Left lung (tissue), 10 donors: ENCODE results near the gene FATE1. TPM values are rescaled to one million over a fixed set of nuclear protein-coding genes. Genes with fewer than 3 reads are reported as not detected.

Experiments
- ATAC-seq: fragments of 200-7000 bp; cut with Tn5 transposase; one replicate; pipeline ENCODE4 v1.9.1; 2020; ENCODE audit warnings: moderate library complexity
- DNase-seq, 4 donors: peaks; one replicate each; pipeline ENCODE4 v3.0.0-alpha.2; 2013 to 2020
- H3K27ac ChIP-seq, 2 donors: fragments of 200-600 bp; sonication (generic) in 1 of 2; one replicate each; pipeline versions ENCODE4 v1.5.0 to v1.8.0; 2020 to 2021
- H3K27me3 ChIP-seq, 2 donors: fragments of 200-600 bp; sonication (generic) in 1 of 2; one replicate each; pipeline versions ENCODE4 v1.5.0 to v1.8.0; 2020 to 2021
- H3K36me3 ChIP-seq, 2 donors: fragments of 200-600 bp; sonication (generic) in 1 of 2; one replicate each; pipeline versions ENCODE4 v1.5.0 to v1.8.0; 2020 to 2021
- H3K4me1 ChIP-seq, 2 donors: fragments of 200-600 bp; one replicate each; pipeline ENCODE4 v1.8.0; 2021
- H3K4me3 ChIP-seq, 2 donors: fragments of 200-600 bp; sonication (generic) in 1 of 2; one replicate each; pipeline versions ENCODE4 v1.5.0 to v1.8.0; 2020 to 2021; ENCODE audit warnings: mild to moderate bottlenecking in 1 of 2
- H3K9me3 ChIP-seq, 2 donors: fragments of 200-600 bp; sonication (generic) in 1 of 2; one replicate each; pipeline versions ENCODE4 v1.5.0 to v1.8.0; 2020 to 2021
- intact Hi-C, 2 donors: fragments of 100-400 bp; cut with DNase I; formaldehyde crosslinking; loops; one replicate each; pipeline versions ENCODE4 v1.11.2 to v1.14.2; 2022
- polyA plus RNA-seq, 6 donors: library from polyadenylated mRNA; unstranded; fragments of 120-200 nt; gene quantifications; one replicate each; pipeline ENCODE4 v1.2.1, GENCODE V29; 2013; ENCODE audit not compliant: insufficient read length in 6 of 6
- total RNA-seq, 2 donors: library from RNA; stranded (reverse); fragmentation: NEBNext Ultra II Directional; extraction: Animal tissue kit (Norgen Biotek cat#: 25700); gene quantifications; one replicate each; pipeline ENCODE4 v1.2.1, GENCODE V29; 2021
- TF ChIP-seq, protein P1 (sequence below), 2 donors: fragments of 200-600 bp; sonication (generic) in 1 of 2; IDR thresholded peaks; one replicate each; pipeline versions ENCODE4 v1.5.0 to v1.8.0; 2021; ENCODE audit warnings: antibody characterized with exemption in 2 of 2
- donor health status: DM: no; HTN: yes; CAD: no.
- donor health status: DM: no; HTN: no; CAD: no.

FATE1 gene
- total and polyA plus RNA-seq, 8 donors, result 0.18 to 0.61 (median 0.40) TPM; not detected in 2

DNA sequence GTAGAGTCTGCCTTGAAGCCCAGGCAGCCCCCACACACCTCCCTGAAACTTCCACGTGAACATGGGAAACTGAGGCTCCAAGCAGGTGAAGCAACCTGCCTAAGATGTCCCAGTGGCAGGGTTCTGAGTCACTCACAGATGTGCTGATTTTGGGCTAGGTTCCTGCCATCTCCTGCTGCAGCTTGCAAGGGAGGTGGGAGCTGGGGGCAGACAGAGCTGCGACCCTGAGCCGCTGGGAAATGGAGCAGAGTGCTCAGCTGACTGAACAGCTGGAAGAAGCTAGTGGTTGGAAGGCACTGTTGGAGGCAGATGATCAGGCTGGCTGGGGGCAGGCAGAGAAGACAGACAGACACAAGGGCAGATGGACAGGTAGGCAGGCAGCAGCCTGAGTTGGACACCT lies 3.6 kb upstream of the FATE1 start:
- DNase-seq, result no peak
- Histone ChIP-seq H3K4me3 (no peak overlapping the region), H3K4me1 (no peaks in the 10 kb centered on the region), H3K27ac (no peak overlapping the region), H3K36me3 (no peaks in the 10 kb centered on the region), H3K9me3 (no peaks in the 10 kb centered on the region), H3K27me3 (no peaks in the 10 kb centered on the region)
- ATAC-seq, result no peak
- TF ChIP-seq, protein P1, sequence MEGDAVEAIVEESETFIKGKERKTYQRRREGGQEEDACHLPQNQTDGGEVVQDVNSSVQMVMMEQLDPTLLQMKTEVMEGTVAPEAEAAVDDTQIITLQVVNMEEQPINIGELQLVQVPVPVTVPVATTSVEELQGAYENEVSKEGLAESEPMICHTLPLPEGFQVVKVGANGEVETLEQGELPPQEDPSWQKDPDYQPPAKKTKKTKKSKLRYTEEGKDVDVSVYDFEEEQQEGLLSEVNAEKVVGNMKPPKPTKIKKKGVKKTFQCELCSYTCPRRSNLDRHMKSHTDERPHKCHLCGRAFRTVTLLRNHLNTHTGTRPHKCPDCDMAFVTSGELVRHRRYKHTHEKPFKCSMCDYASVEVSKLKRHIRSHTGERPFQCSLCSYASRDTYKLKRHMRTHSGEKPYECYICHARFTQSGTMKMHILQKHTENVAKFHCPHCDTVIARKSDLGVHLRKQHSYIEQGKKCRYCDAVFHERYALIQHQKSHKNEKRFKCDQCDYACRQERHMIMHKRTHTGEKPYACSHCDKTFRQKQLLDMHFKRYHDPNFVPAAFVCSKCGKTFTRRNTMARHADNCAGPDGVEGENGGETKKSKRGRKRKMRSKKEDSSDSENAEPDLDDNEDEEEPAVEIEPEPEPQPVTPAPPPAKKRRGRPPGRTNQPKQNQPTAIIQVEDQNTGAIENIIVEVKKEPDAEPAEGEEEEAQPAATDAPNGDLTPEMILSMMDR (IDR thresholded peaks at IDR 0.05), result no peak
- intact Hi-C loops, result no loop called here

DNA sequence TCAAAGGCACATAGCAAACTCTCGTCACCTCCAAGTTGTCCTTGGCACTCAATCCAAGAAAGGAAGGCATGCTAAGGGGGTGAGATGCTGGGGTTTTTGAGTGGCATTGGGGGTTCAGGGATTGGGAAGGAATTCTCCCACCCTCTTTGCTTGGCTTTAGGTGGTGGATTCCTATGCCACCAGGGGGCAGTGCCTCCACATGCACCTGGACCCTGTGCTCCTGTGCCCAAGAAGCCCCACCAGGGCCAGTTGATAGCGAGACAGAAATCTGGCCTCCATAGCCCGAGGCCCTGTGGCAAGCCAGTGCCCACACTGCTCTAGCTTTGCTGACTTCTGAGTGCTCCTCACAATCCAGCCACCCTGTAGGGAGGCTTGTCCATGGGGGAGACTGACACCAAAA lies 2.0 kb upstream of the FATE1 start:
- no peaks in the 10 kb centered on the region for H3K9me3 ChIP-seq
- TF ChIP-seq, protein P1 (IDR thresholded peaks at IDR 0.05), result peak; percentile 8 to 30
- intact Hi-C loops, result no loop called here
- H3K36me3 ChIP-seq, result no peaks in the 10 kb centered on the region
- no peaks in the 10 kb centered on the region for H3K27me3 ChIP-seq
- no peaks in the 10 kb centered on the region for H3K4me1 ChIP-seq
- DNase-seq (no peak), ATAC-seq (peak; percentile 36)
- no peak overlapping the region for H3K27ac ChIP-seq
- no peak overlapping the region for H3K4me3 ChIP-seq

DNA sequence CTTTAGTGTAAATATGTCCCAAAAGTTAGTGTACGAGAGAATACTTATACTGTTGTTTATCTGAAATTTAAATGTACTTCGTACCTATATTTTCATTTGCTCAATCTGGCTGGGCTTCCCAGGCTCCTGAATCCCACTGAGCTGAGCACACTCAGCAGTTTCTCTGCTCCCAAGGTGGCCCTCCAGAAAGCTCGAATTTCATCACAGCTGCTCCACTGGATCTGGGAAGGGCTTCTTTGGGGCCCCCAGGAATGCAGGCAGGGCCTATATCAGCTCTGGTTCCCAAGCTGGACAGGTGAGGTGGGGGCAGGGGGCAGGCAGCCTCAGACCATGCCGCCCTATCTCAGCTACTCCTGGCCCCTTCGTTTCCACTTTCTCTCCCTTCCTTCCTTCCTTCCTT lies 1.5 kb upstream of the FATE1 start:
- H3K4me1 ChIP-seq, result no peaks in the 10 kb centered on the region
- H3K27me3 ChIP-seq, result no peaks in the 10 kb centered on the region
- TF ChIP-seq, protein P1 (IDR thresholded peaks at IDR 0.05), result no peak
- no peak overlapping the region for H3K27ac ChIP-seq
- no peaks in the 10 kb centered on the region for H3K9me3 ChIP-seq
- H3K4me3 ChIP-seq, result no peak overlapping the region
- intact Hi-C loops, result no loop called here
- ATAC-seq, result no peak
- no peaks in the 10 kb centered on the region for H3K36me3 ChIP-seq
- DNase-seq, result no peak

DNA sequence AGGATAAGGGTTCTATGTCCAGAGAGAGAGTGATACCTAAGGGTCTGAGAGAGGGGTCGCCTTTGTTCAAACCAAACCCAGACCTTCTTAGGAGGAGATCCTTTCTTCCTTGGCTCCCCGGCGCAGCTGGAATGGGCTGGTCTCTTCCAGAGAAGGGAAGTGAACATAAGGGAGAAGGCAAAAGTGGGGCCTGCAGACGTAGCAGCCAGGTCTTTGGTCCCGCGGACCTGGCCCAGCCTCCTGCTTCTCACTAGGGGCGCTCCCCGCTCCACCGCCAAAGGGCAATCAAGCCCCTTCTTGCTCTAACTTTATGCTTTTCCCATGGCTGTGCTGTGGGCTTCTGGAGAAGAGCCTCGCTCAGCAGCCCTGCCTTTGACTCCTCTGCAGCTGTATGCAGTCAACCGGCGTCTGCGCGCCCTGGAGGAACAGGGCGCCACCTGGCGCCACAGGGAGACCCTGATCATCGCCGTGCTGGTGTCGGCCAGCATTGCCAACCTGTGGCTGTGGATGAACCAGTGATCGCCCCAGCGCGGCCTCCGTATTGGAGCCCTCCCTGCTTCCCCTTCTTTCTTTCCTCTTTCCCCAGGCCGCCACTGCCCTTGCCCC lies 6.5 kb downstream of the FATE1 start:
- peak; percentile 70 for ATAC-seq
- Histone ChIP-seq H3K4me1 (no peaks in the 10 kb centered on the region), H3K36me3 (no peaks in the 10 kb centered on the region), H3K4me3 (no peak overlapping the region), H3K9me3 (no peaks in the 10 kb centered on the region), H3K27ac (no peak overlapping the region), H3K27me3 (no peaks in the 10 kb centered on the region)
- TF ChIP-seq, protein P1 (IDR thresholded peaks at IDR 0.05), result peak in 1 of 2 donors; percentile 16
- peak in 2 of 4 donors; percentile 10 to 63 for DNase-seq
- intact Hi-C loops, result no loop called here

DNA sequence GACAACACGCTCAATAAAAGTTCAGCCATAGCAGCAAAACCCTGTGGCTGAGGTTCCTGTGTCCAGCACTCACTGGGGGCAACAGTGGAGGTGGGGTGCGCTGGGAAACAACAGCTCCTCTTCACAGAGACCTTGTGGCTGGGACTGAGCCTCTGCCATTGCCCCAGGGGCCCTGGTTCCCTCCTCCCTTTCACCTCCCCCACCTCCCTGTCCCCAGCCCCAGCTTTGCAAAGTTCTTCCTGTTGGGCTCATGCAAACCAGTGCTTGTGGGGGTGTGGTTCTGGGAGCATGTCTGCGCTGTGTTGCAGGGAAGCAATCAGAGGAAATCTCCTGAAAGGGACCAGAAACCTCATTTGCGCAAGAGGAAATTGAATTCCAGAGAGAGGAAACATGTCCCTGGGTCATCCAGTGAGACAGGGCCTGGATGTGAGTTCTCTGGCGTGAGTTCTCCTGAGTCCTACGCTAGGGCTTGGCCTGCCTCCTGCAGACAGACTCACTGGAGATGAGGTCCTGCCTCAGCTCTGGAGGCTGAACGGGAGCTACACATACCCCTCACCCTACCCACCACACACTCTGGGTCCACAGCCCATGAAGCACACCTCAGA lies 7.4 kb downstream of the FATE1 start:
- no peaks in the 10 kb centered on the region for H3K9me3 ChIP-seq
- H3K4me3 ChIP-seq, result no peak overlapping the region
- H3K4me1 ChIP-seq, result no peaks in the 10 kb centered on the region
- no peak overlapping the region for H3K27ac ChIP-seq
- no peaks in the 10 kb centered on the region for H3K36me3 ChIP-seq
- intact Hi-C loops, result no loop called here
- no peak for ATAC-seq
- DNase-seq, result no peak
- TF ChIP-seq, protein P1 (IDR thresholded peaks at IDR 0.05), result no peak
- H3K27me3 ChIP-seq, result no peaks in the 10 kb centered on the region
